Measurements from ENCODE around the gene GPR132. TPM values are rescaled to one million over a fixed set of nuclear protein-coding genes. Genes with fewer than 3 reads are reported as not detected.

The GPR132 gene
- total RNA-seq, 1 donor from 2014 or later, result 0.29 TPM

DNA sequence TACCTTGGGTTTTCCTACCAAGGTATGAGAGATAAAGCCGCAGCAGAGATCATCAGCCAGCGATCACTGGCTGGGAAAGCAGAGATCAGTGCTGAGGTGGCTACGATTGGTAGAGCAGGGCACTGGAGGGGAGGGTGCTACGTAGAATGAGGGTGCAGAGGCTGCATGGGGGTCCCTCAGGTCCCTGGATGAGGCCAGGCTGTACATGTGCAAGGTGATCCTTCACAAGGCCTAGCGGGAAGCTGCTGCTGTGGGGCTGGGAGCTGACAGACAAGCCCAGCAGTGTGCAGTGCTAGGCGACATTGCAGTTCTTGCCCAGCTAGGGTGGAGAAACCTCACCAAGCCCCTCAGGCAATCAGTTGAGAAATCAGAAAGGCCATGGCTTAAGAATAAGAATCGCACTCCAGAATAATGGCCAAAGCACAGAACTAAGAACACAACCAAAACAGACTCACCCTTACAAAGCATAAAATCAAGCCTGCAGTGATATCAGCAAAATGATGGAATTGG, 37.2 kb upstream of the GPR132 start:
- H3K4me3 ChIP-seq (ENCODE audit: low read depth, low read length), result no peak overlapping the region
- TF ChIP-seq, protein P1, sequence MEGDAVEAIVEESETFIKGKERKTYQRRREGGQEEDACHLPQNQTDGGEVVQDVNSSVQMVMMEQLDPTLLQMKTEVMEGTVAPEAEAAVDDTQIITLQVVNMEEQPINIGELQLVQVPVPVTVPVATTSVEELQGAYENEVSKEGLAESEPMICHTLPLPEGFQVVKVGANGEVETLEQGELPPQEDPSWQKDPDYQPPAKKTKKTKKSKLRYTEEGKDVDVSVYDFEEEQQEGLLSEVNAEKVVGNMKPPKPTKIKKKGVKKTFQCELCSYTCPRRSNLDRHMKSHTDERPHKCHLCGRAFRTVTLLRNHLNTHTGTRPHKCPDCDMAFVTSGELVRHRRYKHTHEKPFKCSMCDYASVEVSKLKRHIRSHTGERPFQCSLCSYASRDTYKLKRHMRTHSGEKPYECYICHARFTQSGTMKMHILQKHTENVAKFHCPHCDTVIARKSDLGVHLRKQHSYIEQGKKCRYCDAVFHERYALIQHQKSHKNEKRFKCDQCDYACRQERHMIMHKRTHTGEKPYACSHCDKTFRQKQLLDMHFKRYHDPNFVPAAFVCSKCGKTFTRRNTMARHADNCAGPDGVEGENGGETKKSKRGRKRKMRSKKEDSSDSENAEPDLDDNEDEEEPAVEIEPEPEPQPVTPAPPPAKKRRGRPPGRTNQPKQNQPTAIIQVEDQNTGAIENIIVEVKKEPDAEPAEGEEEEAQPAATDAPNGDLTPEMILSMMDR (conservative IDR thresholded peaks at IDR 0.05; ENCODE audit: low read depth, low read length), result no peak
- no peak for DNase-seq (ENCODE audit: low read depth)

DNA sequence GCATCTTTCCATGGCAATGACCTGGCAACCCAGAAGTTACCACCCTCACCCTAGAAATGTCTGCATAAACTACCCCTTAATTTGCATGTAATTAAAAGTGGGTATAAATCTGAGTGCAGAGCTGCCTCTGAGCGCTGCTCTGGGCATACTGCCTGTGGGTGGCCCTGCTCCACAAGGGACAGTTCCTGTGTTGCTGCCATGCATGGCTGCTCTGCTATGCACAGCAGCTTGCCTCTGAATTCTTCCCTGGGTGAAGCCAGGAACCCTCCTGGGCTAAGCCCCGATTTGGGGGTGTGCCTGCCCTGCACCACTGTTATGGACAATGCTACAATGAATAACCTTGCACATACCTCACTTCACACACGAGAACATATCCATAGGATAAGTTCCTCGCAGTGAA, 35.7 kb upstream of the GPR132 start:
- no peak for DNase-seq (ENCODE audit: low read depth)
- no peak overlapping the region for H3K4me3 ChIP-seq (ENCODE audit: low read depth, low read length)
- TF ChIP-seq, protein P1 (conservative IDR thresholded peaks at IDR 0.05; ENCODE audit: low read depth, low read length), result peak; percentile 4

DNA sequence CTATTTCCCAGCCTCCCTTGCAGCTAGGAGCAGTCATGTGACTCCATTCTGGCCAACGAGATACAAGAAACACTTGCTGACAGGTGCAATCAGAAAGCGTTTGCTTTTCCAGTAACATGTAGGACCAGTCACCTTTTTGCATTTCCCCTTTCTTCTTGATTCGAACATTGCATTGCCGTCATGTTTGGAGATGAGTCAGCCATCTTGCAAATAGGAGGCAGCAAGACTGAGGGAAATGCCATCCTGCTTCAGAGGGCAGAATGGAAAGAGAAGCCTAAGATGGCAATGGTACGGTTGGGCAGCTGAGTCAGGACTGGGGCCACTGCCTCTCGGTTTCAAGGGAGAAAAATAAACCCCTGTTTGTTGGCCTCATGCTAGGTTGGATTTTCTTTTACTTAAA, 34.5 kb upstream of the GPR132 start:
- H3K4me3 ChIP-seq (ENCODE audit: low read depth, low read length), result no peak overlapping the region
- no peak for DNase-seq (ENCODE audit: low read depth)
- TF ChIP-seq, protein P1 (conservative IDR thresholded peaks at IDR 0.05; ENCODE audit: low read depth, low read length), result no peak

DNA sequence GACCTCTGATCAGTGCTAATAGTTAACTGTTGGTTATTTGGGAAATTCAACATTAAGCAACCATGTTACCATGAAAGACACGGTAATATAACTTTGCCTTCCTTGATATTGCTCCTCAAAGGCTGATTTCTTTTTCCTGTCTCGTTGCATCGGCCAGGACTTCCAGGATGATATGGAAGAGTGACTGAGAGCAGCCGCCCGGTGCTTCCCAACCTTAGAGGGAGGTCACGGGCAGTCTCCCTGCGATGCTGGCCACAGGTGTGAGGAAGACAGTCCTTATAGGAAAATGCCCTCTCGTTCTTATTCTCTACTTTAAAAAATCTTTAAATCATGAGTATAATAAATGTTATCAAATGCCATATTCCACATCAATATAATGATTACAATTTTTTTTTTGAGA, 33.1 kb upstream of the GPR132 start:
- TF ChIP-seq, protein P1 (conservative IDR thresholded peaks at IDR 0.05; ENCODE audit: low read depth, low read length), result no peak
- H3K4me3 ChIP-seq (ENCODE audit: low read depth, low read length), result no peak overlapping the region
- DNase-seq (ENCODE audit: low read depth), result no peak

DNA sequence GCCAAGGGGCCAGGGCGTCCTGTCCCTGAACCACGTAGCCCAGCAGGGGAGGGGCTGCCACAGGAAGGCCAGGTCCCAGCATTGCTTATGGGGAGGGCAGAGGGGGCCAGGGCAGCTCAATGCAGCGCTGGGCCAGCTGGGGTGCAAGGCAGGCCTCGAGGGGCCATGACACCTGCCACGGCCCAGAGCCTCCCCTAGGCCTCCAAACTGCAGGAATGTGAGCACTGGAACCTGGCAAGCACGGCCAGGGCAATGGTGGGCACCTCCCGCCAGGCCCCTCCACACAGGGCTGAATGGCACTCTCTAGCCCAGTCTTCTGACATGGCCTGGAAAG, 32.5 kb upstream of the GPR132 start:
- no peak overlapping the region for H3K4me3 ChIP-seq (ENCODE audit: low read depth, low read length)
- DNase-seq (ENCODE audit: low read depth), result no peak
- TF ChIP-seq, protein P1 (conservative IDR thresholded peaks at IDR 0.05; ENCODE audit: low read depth, low read length), result no peak

DNA sequence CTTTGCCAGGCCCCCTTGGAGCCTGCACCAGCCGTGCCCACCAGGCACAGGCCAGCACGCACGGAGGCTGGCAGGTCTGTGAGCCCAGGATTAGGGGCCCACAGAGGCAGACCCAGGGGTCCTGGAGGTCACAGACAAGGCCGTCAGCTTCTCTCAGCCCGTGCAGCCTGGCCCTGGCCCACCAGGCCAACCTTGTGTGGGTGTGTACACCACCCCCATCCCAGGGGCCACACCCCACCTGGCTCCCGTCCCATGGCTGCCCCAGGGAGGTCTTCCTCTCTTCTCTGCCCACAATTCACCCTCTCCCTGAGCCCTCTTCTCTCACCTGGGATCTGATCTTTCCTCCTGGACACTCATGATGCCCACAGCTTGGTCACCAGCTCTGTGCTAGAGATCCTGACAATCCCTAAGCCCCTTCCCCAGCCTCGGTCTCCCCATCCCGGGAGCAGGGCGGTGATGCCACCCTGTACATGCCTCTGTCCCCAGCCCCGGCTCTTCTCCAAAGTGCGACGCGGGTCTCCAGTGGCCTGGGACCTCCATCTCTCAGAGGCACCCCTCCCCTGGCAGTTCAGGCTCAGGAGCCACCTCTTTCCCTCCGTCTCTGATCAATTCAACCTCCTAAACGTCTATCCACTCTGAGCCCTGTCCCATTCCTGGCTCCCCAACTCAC, 31.1 kb upstream of the GPR132 start:
- no peak for DNase-seq (ENCODE audit: low read depth)
- TF ChIP-seq, protein P1 (conservative IDR thresholded peaks at IDR 0.05; ENCODE audit: low read depth, low read length), result no peak
- no peak overlapping the region for H3K4me3 ChIP-seq (ENCODE audit: low read depth, low read length)

DNA sequence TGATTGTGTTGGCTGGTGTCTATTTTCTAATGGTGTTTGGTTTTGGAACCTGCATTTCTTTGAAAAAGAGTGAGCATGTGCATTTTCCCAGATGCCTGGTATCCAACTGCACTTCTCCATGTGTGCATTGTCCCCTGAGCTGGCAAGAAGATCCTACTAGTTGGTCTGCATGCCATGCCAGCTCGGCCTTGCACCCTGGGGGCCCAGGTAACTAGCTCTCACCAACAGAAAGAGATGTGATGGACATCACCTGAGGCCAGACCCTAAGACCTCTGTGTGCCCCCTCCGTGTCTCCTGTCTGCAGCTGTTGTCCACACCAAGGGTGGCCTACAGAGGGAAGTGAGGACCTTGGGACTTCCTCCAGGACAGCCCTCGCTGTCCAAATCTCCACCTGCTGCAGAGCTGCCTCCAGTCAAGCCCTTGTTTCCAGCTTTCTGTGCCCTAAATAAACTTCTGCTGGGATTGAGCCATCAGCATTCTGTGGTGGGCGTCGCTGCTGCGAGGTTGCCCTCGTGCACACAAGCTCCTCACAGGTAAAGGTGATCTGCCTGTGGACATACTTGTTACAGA, 30.1 kb upstream of the GPR132 start:
- no peak for DNase-seq (ENCODE audit: low read depth)
- TF ChIP-seq, protein P1 (conservative IDR thresholded peaks at IDR 0.05; ENCODE audit: low read depth, low read length), result no peak
- H3K4me3 ChIP-seq (ENCODE audit: low read depth, low read length), result no peak overlapping the region

Measured in epithelial cell of proximal tubule (primary cell).